Uterus (tissue), 2 donors: ENCODE data around the gene SNCB.

ENCODE experiments used
- POLR2A ChIP-seq, 2 donors: fragments of 450-650 bp; IDR thresholded peaks; one replicate each; pipeline ENCODE4 v1.6.1; 2016; ENCODE audit warnings: antibody characterized with exemption in 2 of 2, mild to moderate bottlenecking in 1 of 2, moderate library complexity in 1 of 2
- TF ChIP-seq, protein P1 (sequence below), 4 experiments: fragments of 200-600 bp in 2 of 4; fragments of 450-650 bp in 2 of 4; sonication (generic) in 2 of 4; IDR thresholded peaks; one replicate each; pipeline ENCODE4 v1.5.1; 2016 to 2019; ENCODE audit warnings: antibody characterized with exemption in 4 of 4, mild to moderate bottlenecking in 2 of 4, moderate library complexity in 1 of 4

DNA sequence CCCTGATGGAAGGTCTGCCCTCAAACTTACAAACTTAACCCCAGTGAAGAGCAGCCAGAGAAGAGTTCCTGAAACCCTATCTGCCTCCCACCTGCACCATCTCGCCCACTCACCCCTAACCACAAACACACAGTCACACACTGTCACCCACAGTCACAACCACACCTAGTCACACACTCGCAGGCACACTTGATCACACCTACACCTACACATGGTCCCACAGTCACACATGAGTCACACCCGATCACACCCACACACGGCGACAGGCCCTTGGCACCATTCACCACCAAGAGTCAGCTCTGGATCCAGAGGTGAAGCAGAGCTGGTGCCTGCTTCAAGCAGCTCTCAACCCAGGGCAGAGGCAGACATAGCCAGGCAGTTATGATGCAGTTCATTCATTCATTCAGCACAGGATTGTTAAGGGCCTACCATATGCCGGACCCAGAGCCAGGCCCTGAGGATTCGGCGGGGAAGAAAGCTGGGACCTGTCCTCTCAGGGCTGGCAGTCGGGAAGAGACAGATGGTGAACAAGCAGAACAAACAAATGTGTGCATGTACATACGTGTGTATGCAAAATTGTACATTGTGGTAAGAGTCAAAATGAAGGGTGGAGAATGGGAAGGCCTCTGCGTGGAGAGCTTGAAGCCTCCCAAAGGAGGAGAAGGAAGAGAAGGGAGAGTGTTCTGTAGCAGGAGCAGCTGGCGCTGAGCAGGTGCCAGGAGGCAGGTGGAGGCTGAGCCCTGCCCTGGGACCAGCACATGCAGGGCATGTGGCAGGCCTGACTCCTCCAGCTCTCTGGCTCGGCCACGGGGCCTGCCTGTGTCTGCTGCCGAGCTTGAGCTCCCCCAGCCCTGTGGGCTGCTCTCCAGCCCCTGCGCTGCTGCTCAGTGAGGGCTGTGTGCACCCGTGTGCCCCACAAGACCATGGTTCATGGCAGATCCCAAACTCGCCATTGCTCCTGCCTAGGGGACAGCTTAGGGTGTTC, 23.4 kb upstream of the SNCB start:
- TF ChIP-seq, protein P1, sequence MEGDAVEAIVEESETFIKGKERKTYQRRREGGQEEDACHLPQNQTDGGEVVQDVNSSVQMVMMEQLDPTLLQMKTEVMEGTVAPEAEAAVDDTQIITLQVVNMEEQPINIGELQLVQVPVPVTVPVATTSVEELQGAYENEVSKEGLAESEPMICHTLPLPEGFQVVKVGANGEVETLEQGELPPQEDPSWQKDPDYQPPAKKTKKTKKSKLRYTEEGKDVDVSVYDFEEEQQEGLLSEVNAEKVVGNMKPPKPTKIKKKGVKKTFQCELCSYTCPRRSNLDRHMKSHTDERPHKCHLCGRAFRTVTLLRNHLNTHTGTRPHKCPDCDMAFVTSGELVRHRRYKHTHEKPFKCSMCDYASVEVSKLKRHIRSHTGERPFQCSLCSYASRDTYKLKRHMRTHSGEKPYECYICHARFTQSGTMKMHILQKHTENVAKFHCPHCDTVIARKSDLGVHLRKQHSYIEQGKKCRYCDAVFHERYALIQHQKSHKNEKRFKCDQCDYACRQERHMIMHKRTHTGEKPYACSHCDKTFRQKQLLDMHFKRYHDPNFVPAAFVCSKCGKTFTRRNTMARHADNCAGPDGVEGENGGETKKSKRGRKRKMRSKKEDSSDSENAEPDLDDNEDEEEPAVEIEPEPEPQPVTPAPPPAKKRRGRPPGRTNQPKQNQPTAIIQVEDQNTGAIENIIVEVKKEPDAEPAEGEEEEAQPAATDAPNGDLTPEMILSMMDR (IDR thresholded peaks at IDR 0.05), result no peak
- TF ChIP-seq POLR2A (IDR thresholded peaks at IDR 0.05), result no peak
